ENCODE data around the gene MAST4.

The MAST4 gene

GRCh38 chr5:66850354-66851075 is 254.3 kb downstream of the MAST4 start:
- no peak for DNase-seq

GRCh38 chr5:66851306-66851705 is 255.1 kb downstream of the MAST4 start:
- DNase-seq: no peak

GRCh38 chr5:66854416-66854815 is 258.2 kb downstream of the MAST4 start:
- DNase-seq: no peak

GRCh38 chr5:66856041-66856805 is 260.0 kb downstream of the MAST4 start:
- DNase-seq: no peak

- DNase-seq: no peak
These were observed 263.3 kb downstream of the MAST4 start for GRCh38 chr5:66859526-66859925.

GRCh38 chr5:66860199-66860975 is 264.2 kb downstream of the MAST4 start:
- no peak for DNase-seq

GRCh38 chr5:66861402-66861801 is 265.2 kb downstream of the MAST4 start:
- DNase-seq: no peak

GRCh38 chr5:66862020-66862419 is 265.8 kb downstream of the MAST4 start:
- DNase-seq: no peak

GRCh38 chr5:66863243-66864170 is 267.3 kb downstream of the MAST4 start:
- DNase-seq: no peak

- DNase-seq: no peak
These were observed 268.2 kb downstream of the MAST4 start for GRCh38 chr5:66864240-66864884.

- no peak for DNase-seq
These were observed 271.6 kb downstream of the MAST4 start for GRCh38 chr5:66867618-66868322.

- DNase-seq: no peak
These were observed 273.2 kb downstream of the MAST4 start for GRCh38 chr5:66869347-66869746.

GRCh38 chr5:66870708-66871107 is 274.5 kb downstream of the MAST4 start:
- no peak for DNase-seq

- DNase-seq: no peak
These were observed 275.5 kb downstream of the MAST4 start for GRCh38 chr5:66871651-66872050.

GRCh38 chr5:66872736-66873331 is 276.6 kb downstream of the MAST4 start:
- no peak for DNase-seq

GRCh38 chr5:66874004-66874403 is 277.8 kb downstream of the MAST4 start:
- no peak for DNase-seq

GRCh38 chr5:66875315-66875714 is 279.1 kb downstream of the MAST4 start:
- no peak for DNase-seq

- no peak for DNase-seq
These were observed 280.1 kb downstream of the MAST4 start for GRCh38 chr5:66876266-66876807.

- no peak for DNase-seq
These were observed 281.6 kb downstream of the MAST4 start for GRCh38 chr5:66877843-66878242.

GRCh38 chr5:66880401-66880800 is 284.2 kb downstream of the MAST4 start:
- DNase-seq: no peak
